ENCODE data around the gene RIF1.

DNA sequence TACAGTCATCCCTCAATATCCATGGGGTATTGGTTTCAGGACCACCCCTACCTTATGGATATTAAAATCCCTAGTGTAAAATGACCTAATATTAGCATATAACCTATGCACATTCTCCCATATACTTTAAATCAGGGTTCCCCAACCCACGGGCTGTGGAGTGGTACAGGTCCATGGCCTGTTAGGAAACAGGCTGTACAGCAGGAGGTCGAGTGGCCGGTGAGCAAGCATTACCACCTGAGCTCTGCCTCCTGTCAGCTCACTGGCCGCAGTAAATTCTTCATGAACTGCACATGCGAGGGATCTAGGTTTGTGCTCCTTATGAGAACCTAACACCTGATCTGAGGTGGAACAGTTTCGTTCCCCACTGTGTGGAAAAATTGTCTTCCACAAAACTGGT is 73.8 kb downstream of the RIF1 start:
- TF ChIP-seq, protein P1, sequence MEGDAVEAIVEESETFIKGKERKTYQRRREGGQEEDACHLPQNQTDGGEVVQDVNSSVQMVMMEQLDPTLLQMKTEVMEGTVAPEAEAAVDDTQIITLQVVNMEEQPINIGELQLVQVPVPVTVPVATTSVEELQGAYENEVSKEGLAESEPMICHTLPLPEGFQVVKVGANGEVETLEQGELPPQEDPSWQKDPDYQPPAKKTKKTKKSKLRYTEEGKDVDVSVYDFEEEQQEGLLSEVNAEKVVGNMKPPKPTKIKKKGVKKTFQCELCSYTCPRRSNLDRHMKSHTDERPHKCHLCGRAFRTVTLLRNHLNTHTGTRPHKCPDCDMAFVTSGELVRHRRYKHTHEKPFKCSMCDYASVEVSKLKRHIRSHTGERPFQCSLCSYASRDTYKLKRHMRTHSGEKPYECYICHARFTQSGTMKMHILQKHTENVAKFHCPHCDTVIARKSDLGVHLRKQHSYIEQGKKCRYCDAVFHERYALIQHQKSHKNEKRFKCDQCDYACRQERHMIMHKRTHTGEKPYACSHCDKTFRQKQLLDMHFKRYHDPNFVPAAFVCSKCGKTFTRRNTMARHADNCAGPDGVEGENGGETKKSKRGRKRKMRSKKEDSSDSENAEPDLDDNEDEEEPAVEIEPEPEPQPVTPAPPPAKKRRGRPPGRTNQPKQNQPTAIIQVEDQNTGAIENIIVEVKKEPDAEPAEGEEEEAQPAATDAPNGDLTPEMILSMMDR (IDR thresholded peaks at IDR 0.05; ENCODE audit: low read depth, low read length, poor library complexity, severe bottlenecking), result no peak
- TF ChIP-seq EZH2phosphoT487 (IDR thresholded peaks at IDR 0.05; ENCODE audit: borderline replicate concordance, low read length), result no peak
